Stimulated activated CD4-positive, alpha-beta T cell treated with anti-CD3 and anti-CD28 coated beads, Interleukin-4, amount 100 ng/mL, for 48 hours (primary cell): Measurements from ENCODE around the gene TMEM187.

Source experiments
- DNase-seq, 2 donors: peaks; one replicate each; pipeline ENCODE4 v3.0.0-alpha.2; 2020; ENCODE audit warnings: low read depth in 2 of 2

TMEM187 gene, protein sequence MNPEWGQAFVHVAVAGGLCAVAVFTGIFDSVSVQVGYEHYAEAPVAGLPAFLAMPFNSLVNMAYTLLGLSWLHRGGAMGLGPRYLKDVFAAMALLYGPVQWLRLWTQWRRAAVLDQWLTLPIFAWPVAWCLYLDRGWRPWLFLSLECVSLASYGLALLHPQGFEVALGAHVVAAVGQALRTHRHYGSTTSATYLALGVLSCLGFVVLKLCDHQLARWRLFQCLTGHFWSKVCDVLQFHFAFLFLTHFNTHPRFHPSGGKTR

DNA sequence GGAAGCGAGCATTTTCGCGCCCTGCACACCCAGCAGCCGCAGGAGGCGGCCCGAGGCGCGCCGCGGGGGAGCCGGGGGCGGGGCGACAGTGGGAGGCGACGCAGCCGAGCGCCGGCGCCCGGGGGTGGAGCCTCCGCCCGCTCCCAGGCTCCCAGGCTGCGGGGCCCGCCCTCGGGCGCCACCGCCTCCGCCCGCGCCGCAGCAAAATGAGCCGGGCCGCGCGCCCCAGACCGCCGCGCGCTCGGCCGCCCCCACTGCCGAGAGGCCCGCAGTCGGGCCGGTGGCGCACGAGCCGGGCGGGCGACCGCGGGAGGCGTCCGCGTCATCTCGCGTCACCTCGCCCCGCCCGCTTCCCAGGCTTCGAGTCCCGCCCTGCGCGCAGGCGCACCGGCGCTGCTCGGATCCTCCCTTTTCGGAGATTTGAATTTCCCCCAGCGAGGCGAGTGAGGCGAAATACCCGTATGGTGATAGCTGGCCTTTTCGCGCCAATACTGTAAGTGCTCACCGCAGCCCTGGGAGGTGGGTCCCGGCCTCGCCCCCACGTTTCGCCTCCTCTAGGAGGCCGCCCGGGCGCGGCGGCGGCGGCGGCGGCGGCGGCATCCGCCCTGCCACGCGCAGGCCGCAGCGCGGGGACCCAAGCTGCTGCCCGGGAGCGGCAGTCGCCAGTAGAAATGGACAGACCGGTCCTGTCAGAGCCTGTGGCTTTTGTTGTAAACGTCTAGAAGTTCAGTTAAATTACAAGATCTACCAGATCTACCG lies at the start of gene TMEM187:
TSS of gene TMEM187 (plus strand) at position 387 of the 759 bp plus-strand sequence. CDS start 9,309 bp downstream, outside the sequence.
- peak; percentile 74 to 83 for DNase-seq

DNA sequence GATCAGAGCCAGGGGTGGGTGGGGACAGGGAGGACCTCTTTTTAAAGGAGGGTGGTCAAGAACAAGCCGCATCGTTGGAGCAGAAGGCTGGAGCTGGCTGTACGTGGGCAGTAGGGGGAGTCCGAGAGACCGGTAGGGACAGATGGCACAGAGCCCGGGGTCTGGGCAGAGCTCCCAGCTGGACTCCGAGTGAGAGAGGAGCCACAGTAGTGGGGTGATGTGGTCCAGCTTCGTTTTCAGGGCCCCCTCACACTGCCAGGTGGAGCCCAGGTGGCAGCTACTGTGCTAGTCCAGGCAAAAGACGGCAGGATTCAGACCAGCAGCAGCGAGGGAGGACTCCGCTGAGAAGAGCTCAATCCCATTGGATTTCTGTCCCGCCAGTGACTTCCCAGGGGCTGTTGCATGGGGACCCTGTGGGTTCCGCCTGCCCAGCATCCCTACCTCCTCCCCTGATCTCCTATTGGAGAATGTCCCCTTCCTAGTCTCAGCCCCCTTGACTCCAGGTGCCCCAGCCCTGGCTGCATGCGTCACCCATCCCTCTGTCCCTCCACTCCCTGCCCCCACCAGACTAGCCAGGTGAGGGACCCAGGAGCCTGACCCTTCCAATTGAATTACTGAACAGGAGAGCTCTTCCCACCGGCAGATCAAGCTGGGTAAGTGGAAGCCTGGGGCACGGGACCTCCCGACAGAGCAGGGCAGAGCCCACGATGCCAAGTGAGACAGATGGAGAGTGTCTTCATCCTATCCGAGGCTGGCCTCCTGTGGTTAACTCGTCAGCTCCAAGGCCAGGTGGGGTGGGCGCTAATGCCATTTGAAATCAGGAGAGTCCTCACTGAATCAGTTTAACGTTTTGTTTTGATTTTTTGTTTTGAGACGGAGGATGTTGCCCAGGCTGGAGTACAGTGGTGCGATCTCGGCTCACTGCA lies 49.4 kb upstream of the TMEM187 start:
- no peak for DNase-seq

DNA sequence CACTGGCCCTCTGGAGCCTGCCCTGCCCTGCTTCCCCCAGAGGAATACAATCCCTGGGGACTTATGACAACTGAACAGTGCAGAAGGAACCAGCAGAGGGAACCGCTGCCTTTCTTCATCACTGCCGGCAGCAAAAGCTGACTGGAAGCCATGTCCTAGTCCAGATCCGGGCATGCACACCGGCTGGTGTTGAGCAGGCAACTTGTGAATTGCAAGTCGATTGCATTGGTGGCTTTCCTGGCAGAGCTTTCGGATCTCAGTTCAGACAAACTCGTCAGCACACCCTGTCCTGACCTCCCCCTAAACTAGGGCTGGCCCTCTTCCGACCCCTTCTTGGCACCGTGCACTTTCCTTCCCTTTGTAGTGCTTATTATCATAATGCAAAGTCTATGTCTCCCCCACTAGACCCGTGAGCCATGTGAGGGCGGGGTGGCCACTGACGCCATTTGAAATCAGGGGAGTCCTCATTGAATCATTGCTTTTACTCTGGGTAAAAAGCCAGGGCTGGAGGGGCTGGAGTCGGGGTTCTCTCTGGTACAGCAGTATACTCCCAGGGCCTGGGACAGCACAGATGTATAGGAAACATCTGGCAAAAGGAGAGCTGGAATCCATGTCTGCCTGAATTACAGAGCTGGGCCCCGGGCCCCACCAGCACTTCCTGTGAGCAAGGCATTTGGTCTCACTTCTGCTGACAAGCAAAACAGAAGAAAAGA lies 48.2 kb upstream of the TMEM187 start:
- DNase-seq, result no peak

DNA sequence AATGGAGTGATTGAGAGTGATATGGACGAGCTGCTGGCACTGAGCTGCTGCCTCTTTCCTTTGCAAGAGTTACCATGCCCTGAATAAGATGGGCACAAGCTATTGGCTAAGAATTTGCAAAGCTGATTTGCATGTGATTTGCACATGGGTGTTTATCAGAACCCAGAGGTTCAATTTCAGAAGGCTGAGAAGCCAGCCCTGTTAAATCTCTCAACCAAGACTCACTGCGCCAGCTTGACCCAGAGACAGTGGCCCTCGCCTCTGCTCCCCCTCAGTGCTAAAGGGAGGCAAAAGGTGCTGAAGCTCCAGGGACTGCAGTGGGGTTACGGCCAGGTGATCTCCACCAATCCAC lies 47.2 kb upstream of the TMEM187 start:
- no peak for DNase-seq

DNA sequence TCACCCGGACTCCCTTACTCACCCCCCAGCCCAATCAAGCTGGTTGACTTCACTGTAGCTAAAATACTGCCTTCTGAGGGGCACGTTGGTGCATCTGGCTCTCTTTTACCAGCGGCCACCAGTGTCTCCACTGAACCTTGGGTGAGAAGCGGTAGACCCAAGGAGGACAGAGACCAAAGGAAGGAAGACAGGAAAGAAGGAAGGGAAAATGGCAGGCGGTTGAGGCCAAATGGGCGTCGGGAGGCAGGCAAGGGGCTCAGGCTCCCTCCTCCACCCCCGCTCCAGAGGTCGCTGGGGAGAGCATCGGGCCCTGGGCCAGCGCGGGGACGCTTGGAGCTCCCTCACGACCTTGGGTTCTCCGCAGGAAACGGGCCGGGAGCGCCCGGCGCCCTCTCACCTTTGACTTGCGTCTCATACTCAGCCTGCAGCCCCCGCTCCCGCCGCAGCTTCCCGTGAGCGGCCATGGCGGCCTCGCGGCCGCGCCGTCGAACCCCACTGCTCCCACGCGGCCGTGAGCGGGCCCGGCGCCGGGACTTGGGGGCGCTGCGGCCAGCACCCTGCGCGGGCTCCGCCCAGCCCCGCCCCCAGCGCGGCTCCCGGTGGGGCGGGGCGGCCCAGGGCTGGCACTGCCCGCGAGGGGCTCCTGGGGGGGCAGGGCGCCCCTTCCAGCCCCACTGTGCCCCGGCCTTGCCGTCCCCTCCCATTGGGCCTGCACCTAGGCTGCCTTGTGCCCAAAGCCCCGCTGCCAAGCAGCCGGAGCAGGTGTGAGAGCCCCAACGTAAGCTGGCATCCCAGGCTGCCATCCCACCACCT lies 46.6 kb upstream of the TMEM187 start, which contains the start of gene ARHGAP4:
TSS of gene ARHGAP4 (minus strand) at position 526 of the 813 bp plus-strand sequence. CDS start at position 464, 62 bp downstream.
- DNase-seq, result peak in 1 of 2 donors; percentile 43

DNA sequence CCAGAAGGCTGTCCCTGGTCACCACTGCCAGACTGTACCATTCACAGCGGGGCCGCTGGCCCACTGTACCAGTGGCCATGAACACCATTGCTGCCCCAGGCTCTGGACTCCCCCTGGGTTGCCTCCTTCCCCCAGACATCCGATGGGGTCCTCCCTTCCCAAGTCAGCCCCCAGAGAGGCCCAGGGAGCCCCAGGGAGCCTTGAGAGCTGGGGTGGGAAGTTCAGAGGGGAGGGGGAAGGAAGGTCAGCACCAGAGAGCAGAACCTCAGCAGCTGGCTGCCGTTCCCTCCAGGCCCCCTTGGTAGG lies 46.0 kb upstream of the TMEM187 start:
- DNase-seq, result no peak

DNA sequence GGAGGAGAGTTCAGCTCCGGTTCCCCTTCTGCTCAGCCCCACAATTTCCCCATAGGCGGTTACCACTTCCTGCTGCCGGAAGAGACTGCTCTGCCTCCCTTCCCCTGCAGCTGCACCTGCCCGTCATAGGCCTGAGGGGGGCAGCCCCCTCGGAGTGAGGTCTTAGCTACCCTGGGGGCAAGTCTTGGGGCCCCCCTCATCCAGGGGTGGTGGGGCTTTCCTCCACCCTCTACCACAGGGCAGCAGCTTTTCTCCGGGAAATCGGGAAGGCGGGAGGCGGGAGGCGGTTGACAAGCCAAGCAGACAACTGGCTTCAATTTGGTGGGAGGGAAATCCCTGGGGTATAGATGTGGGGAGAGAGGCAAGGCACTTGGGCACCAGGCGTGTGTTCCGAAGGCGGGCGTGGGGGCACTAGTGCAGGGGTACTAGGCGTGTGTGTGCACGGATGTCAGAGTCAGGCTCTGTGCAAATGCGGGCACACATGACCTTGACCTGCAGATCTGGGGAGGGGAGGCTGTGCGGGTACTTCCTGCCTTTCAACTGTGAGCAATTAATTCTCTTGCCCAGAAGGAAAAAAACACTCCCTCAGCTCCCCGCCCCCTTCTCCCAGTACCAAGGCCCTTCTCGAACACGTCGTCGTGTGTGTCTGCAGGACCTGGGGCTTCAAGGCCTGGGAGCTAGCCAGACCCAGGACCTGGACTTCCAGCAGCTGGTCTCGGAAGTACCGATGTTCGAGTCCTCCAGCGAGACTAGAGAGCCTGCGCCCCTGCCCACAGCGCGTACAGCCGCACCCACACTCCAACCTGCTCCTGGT lies 45.5 kb upstream of the TMEM187 start:
- peak; percentile 43 to 50 for DNase-seq

DNA sequence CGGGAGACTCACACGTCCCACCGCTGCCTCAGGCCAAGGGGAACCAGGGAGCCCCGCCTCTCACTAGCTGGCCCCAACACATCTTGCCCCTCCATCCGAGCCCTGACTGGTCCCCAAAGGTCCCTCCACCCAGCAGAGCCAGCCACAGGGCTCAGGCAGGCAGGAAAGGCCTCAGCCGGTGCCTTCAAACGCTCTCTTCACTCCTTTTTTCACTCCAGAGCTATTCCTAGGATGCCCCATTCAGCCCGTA lies 45.0 kb upstream of the TMEM187 start:
- no peak for DNase-seq

DNA sequence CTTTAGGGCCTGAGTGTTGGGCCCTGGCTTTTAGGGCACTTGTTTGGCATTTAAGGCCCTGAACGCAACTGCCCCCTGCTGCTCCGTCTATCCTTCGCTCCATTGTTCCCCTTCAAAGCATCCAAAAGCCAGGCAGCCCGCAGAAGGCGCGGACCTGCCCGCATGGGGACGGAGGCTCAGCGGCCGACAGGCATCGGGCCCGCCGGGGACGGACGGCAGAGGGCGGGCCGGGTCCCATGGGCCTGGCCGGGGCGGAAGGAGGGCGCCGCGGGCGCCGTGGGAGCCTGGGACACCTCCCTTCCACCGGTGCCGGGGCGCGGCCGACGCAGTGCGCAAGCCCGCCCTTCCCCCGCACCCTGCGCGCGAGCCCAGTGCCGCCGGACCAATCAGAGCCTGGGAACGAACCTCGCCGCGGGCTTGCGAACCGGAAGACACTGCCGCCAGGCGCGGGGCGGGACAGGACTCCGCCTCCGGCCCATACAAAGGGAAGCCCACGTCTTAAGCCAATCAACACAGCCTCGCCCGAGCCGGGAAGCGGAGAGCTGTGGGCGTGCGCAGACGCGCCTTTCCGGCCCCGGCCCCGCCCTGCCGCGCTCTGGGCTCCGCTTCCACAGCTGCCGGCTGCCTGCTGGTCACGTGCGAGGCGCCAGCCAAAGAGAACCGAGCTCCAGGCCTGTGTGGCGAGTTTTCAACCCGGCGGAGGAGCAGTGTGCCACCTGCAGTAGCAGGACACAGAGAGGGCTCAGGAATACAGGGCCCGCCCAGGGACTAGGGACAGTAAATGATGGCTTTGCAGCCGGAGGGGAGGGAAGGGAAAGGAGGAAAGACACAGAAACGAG lies 44.4 kb upstream of the TMEM187 start:
- DNase-seq, result peak; percentile 80 to 87

DNA sequence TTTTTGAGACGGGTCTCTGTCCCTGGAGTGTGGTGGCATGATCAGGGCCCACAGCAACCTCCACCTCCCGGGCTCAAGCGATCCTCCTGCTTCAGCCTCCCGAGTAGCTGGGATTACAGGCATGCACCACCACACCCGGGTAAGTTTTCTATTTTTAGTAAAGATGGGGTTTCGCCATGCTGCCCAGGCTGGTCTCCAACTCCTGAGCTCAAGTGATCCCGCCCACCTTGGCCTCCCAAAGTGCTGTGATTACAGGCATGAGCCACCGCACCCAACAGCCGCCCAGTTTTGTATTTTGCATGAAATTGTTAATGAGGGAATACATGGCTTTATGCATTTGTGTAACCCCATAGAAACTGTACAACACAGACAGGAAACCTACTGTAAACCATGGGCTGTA lies 43.7 kb upstream of the TMEM187 start:
- DNase-seq, result no peak

DNA sequence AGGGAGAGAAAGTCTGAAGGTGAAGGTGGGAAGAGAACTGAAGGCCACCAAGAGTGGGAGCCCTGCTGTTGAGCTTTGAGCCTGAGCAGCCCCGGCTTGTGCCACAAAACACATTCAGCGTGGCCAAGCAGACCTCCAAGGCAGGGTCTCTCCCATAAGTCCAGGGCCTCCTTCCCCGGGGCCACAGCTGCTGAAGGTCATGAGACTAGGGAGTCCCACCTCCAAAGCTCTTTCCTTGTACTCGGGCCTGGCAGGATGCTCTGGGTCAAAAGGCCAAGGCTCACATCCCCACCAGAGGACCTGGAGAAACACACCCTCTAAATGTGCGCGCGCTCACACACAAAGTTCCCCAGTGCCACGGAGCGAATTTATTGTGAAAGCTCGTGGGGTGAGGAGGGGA lies 43.0 kb upstream of the TMEM187 start:
- no peak for DNase-seq

DNA sequence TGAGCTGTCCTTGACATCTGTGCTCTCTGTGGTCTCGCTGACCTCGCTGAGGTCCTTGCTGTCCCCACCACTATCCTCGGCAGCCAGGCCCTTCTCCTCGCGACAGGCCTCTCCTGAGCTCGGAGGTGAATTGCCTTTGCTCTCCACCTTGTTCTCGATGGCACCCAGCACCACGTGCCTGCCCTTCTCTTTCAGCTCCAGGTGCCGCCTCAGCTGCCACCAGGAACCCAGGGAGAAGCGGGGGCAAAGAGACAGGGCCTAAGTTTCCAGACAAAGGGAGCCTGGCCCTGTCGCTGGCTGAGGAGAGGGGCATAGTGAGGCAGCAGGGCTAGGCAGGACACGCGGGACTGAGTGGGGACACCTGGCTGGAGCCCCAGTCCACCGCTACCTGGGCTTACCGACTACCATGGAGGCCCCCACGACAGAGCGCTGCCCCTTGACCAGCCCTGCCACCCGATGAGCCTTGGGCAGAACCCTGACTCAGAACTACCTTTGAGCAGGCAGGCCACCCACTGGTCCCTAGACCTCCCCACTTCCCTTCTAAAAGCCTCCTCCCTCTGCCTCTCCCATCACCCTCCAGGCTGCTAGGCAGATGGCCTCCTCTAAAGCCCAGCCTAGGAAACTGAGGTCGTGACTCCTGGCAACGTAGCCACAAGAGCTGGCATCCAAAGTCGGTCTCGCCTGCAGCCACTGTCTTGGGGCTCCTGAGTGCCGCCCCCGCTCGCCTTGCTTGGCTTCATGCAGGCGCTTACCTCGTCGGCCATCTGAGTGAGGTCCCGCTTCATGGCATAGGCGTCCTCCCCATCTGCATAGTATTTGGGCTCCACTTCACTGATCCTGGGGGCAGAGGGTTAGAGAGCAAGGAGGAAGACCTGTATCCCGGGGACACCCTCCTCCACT lies 42.3 kb upstream of the TMEM187 start:
- no peak for DNase-seq

DNA sequence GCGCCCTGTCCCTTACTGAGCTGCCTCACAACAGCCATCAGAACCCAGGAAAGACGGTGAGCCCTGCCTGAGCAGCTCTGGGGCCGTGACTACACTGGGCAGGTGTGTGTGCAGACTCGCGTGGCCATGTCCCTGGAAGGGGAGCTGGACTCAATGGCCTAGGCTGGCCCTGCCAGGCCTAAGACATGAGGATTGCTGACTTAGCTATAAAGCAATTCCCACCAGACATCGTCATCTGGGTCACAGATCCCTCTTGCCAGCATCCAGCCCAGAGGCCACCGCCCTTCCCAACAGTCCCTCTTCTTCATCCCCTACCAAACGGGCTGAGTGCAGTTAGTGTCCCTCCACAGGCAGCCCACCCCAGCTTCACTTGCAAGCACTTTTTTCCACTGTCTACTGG lies 41.4 kb upstream of the TMEM187 start:
- DNase-seq, result no peak

DNA sequence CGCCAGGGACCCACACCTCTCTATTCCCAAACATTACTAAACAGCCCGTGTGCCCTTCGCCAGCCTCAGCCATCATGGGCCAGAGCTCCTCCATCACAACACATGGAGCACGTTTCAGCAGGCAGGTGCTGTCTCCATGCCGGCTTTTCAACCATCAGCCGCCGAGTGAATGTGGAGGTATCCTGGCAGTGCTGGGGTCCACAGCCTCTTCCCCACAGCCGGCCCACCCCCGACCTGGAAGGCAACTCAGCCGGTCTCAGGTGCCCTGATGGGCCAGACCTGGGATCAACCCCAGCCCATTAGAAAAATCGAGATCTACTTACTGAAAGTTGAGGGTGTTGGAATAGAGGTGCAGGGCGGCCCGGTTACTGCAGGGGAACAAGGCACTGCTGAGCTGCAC lies 40.8 kb upstream of the TMEM187 start:
- DNase-seq, result no peak

DNA sequence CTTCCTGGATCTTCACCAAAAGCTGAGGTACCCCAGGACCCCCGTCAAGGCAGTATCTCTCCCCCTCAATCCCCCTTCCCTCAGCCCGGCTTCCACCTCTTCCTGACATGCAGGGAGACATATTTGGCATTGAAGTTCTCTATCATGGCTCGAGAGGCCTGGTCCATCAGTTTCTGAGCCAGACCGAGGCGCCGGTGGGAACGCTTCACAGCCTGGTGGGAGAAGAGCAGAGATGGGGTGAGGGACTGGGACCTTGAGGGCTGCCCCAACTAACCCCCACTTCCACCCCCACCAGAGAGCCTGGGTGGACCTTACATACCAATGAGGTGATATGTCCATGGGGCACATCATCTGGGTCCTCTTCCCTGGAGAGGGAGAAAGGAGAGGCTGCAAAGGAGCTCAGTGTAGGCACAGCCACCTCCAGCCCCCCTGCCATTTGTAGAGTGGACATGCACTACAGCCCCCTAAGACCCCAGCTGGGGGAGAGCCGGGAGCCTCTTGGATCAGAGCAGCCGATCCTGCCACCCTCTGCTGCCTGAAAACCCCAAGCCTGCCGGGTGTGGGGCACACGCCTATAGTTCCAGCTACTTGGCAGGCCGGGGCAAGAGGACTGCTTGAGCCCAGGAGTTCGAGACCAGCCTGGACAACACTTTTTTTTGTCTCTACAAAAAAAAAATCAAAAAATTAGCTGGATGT lies 40.2 kb upstream of the TMEM187 start:
- no peak for DNase-seq

DNA sequence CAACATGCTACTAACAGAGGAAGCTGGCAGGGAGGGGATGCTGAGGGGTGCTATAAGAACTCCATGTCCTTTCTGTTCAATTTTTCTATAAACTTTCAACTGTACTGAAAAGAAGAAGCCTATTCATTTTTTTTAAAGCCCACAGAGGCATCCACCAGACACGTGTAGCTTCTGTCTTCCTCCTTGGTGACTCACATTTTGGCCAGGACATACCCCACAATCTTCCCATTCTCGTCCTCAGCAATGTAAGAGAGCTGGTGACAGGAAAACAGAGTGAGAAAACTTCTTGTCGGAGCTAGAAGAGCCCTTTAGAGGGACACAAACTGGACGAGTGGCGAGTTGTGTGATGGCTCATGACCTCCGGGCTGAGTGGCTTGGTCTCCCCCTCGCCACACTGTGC lies 38.8 kb upstream of the TMEM187 start:
- no peak for DNase-seq

DNA sequence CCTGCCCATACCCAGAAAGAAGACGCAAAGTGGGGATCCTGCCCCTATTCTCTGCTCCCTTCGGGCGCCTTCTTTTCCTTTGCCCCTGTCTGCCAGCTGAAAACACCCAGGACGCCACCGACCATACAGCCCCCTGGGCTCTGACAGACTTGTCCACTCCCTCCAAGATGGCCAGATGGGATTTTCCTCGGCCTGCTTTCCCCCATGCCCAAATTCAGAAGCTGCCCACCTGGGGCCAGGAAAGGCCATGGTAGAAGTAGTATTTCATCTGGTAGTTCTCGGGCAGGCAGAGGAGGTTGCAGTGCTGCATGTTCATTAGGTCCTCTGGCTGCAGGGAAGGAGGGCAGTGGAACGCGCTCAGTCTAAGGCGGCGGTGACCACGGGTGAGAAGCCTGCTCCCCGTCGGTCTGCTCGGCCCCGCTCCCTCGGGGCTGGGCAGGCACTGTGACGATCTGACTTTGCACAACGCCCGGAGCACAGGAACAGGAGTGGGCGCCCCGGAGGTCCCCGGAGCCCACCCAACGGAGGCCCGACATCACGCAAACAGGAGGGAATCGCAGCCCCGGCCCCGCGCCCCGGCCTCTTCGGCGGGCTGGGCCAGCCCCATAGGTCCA lies 38.3 kb upstream of the TMEM187 start:
- no peak for DNase-seq
